HEK293 (cell line): Measurements from ENCODE around the gene KCNK4.

Experiments
- GLIS2 ChIP-seq: fragments of 450-650 bp; formaldehyde crosslinking; IDR thresholded peaks from 2 replicates; pipeline ENCODE4 v1.5.1; 2016; ENCODE audit warnings: missing biosample characterization, missing genetic modification characterization
- MZF1 ChIP-seq: fragments of 450-650 bp; formaldehyde crosslinking; IDR thresholded peaks from 2 replicates; pipeline ENCODE4 v1.5.1; 2017; ENCODE audit warnings: missing biosample characterization, missing genetic modification characterization, borderline replicate concordance
- RBAK ChIP-seq: fragments of 450-650 bp; formaldehyde crosslinking; IDR thresholded peaks from 2 replicates; pipeline ENCODE4 v1.5.1; 2016; ENCODE audit warnings: missing biosample characterization, missing genetic modification characterization
- REPIN1 ChIP-seq: fragments of 450-650 bp; formaldehyde crosslinking; IDR thresholded peaks from 2 replicates; pipeline ENCODE4 v1.5.1; 2017; ENCODE audit warnings: missing biosample characterization, missing genetic modification characterization, low read depth
- YY2 ChIP-seq: fragments of 450-650 bp; formaldehyde crosslinking; IDR thresholded peaks from 2 replicates; pipeline ENCODE4 v1.5.1; 2016; ENCODE audit warnings: missing biosample characterization, missing genetic modification characterization
- ZFHX2 ChIP-seq: fragments of 450-650 bp; formaldehyde crosslinking; conservative IDR thresholded peaks from 2 replicates; pipeline ENCODE4 v1.5.1; 2016; ENCODE audit warnings: missing biosample characterization, missing genetic modification characterization
- ZFP69B ChIP-seq: fragments of 450-650 bp; formaldehyde crosslinking; IDR thresholded peaks from 2 replicates; pipeline ENCODE4 v1.5.1; 2016; ENCODE audit warnings: missing biosample characterization, missing genetic modification characterization
- ZNF174 ChIP-seq: fragments of 450-650 bp; formaldehyde crosslinking; IDR thresholded peaks from 2 replicates; pipeline ENCODE4 v1.5.0; 2017; ENCODE audit warnings: missing biosample characterization, mild to moderate bottlenecking, missing genetic modification characterization
- ZNF175 ChIP-seq: fragments of 450-650 bp; formaldehyde crosslinking; IDR thresholded peaks from 2 replicates; pipeline ENCODE4 v1.5.1; 2016; ENCODE audit warnings: missing biosample characterization, missing genetic modification characterization
- ZNF184 ChIP-seq: fragments of 450-650 bp; IDR thresholded peaks from 2 replicates; pipeline ENCODE4 v1.5.1; 2018; ENCODE audit warnings: missing biosample characterization, mild to moderate bottlenecking, missing genetic modification characterization
- ZNF2 ChIP-seq: fragments of 450-650 bp; formaldehyde crosslinking; IDR thresholded peaks from 2 replicates; pipeline ENCODE4 v1.5.1; 2016; ENCODE audit warnings: missing biosample characterization, missing genetic modification characterization
- ZNF302 ChIP-seq: fragments of 450-650 bp; formaldehyde crosslinking; IDR thresholded peaks from 2 replicates; pipeline ENCODE4 v1.5.1; 2016; ENCODE audit warnings: missing biosample characterization, missing genetic modification characterization, low read depth
- ZNF350 ChIP-seq: fragments of 450-650 bp; formaldehyde crosslinking; IDR thresholded peaks from 2 replicates; pipeline ENCODE4 v1.5.0; 2017; ENCODE audit warnings: missing biosample characterization, mild to moderate bottlenecking, missing genetic modification characterization
- ZNF366 ChIP-seq: fragments of 450-650 bp; formaldehyde crosslinking; conservative IDR thresholded peaks from 2 replicates; pipeline ENCODE4 v1.5.1; 2016; ENCODE audit warnings: missing biosample characterization, missing genetic modification characterization
- ZNF426 ChIP-seq: fragments of 450-650 bp; formaldehyde crosslinking; IDR thresholded peaks from 2 replicates; pipeline ENCODE4 v1.5.1; 2017; ENCODE audit warnings: missing biosample characterization, missing genetic modification characterization, mild to moderate bottlenecking, inconsistent platforms, moderate library complexity
- ZNF548 ChIP-seq: fragments of 450-650 bp; formaldehyde crosslinking; IDR thresholded peaks from 2 replicates; pipeline ENCODE4 v1.5.1; 2016; ENCODE audit warnings: missing biosample characterization, missing genetic modification characterization
- ZNF626 ChIP-seq: fragments of 450-650 bp; sonication (Bioruptor Pico); formaldehyde crosslinking; IDR thresholded peaks from 2 replicates; pipeline ENCODE4 v1.5.1; 2018; ENCODE audit warnings: missing biosample characterization, missing genetic modification characterization, inconsistent platforms
- ZNF707 ChIP-seq: fragments of 450-650 bp; formaldehyde crosslinking; IDR thresholded peaks from 2 replicates; pipeline ENCODE4 v1.5.1; 2016; ENCODE audit warnings: missing biosample characterization, missing genetic modification characterization
- ZNF785 ChIP-seq: fragments of 450-650 bp; formaldehyde crosslinking; IDR thresholded peaks from 2 replicates; pipeline ENCODE4 v1.5.1; 2016; ENCODE audit warnings: missing biosample characterization, missing genetic modification characterization
- TF ChIP-seq, protein P1 (sequence below): fragments of 450-650 bp; formaldehyde crosslinking; IDR thresholded peaks from 2 replicates; pipeline ENCODE4 v1.5.1; 2016; ENCODE audit warnings: missing biosample characterization, missing genetic modification characterization, low read depth
- TF ChIP-seq, protein P2 (sequence below): fragments of 450-650 bp; formaldehyde crosslinking; IDR thresholded peaks from 2 replicates; pipeline ENCODE4 v1.5.1; 2016; ENCODE audit warnings: missing biosample characterization, missing genetic modification characterization
- TF ChIP-seq, protein P3 (sequence below): fragments of 450-650 bp; formaldehyde crosslinking; IDR thresholded peaks from 2 replicates; pipeline ENCODE4 v1.5.1; 2016; ENCODE audit warnings: missing biosample characterization, missing genetic modification characterization, low read depth
- TF ChIP-seq, protein P4 (sequence below): fragments of 450-650 bp; formaldehyde crosslinking; IDR thresholded peaks from 2 replicates; pipeline ENCODE4 v1.5.0; 2017; ENCODE audit warnings: missing biosample characterization, missing genetic modification characterization, borderline replicate concordance
- TF ChIP-seq, protein P5 (sequence below): fragments of 450-650 bp; formaldehyde crosslinking; IDR thresholded peaks from 2 replicates; pipeline ENCODE4 v1.5.1; 2017; ENCODE audit warnings: missing biosample characterization, mild to moderate bottlenecking, missing genetic modification characterization, moderate library complexity
- TF ChIP-seq, protein P6 (sequence below): fragments of 450-650 bp; IDR thresholded peaks from 2 replicates; pipeline ENCODE4 v1.5.1; 2018; ENCODE audit warnings: missing biosample characterization, missing genetic modification characterization
- TF ChIP-seq, protein P7 (sequence below): fragments of 450-650 bp; formaldehyde crosslinking; IDR thresholded peaks from 2 replicates; pipeline ENCODE4 v1.5.1; 2016; ENCODE audit warnings: missing biosample characterization, missing genetic modification characterization
- TF ChIP-seq, protein P8 (sequence below): fragments of 450-650 bp; formaldehyde crosslinking; IDR thresholded peaks from 2 replicates; pipeline ENCODE4 v1.5.1; 2016; ENCODE audit warnings: missing biosample characterization, missing genetic modification characterization

The KCNK4 gene

DNA sequence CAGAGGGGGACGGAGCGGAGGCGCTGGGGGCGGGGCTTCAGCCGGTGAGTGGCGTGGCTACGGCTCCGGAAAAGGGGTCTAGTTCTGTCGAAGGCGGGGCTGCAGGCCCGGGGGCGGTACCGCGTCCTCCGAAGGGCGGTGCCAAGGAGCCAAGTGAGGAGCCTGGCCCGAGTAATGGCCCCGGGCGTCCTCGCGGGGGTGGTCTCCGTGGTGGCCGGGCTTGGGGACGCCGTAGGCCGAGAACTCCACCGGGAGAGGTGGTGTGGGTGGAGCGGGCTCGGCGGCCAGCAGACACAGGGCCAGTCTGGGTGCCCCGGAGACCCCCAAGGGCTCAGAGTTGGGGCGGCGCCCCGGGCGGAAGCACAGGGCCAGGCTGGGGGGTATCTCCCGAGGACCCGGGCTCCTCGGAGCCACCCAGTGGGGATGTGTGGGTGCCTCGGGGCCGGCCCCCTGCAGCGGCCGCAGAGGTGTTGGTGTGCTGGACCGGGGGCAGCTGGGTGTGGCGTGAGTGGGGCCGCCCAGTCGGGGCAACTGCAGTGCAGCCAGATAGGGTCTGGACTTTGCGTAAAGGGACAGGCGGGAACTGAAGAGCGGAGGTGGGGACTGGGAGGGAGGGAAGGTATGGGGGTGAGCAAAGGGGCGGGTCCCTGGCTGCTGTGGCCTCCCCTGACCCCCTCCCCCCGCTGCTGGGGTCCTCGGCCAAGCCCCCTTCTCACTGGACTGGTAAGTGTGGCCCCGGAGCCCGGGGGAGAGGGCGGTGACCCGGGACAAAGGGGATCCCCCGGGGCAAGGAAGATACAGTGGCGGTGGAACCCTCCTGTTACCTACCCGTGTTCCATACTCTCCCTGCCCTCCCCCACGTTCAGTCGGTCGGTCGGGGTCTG is 49.4 kb upstream of the KCNK4 start (continued):
- TF ChIP-seq, protein P1, sequence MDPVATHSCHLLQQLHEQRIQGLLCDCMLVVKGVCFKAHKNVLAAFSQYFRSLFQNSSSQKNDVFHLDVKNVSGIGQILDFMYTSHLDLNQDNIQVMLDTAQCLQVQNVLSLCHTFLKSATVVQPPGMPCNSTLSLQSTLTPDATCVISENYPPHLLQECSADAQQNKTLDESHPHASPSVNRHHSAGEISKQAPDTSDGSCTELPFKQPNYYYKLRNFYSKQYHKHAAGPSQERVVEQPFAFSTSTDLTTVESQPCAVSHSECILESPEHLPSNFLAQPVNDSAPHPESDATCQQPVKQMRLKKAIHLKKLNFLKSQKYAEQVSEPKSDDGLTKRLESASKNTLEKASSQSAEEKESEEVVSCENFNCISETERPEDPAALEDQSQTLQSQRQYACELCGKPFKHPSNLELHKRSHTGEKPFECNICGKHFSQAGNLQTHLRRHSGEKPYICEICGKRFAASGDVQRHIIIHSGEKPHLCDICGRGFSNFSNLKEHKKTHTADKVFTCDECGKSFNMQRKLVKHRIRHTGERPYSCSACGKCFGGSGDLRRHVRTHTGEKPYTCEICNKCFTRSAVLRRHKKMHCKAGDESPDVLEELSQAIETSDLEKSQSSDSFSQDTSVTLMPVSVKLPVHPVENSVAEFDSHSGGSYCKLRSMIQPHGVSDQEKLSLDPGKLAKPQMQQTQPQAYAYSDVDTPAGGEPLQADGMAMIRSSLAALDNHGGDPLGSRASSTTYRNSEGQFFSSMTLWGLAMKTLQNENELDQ (tag by site-specific recombination): no peak
- TF ChIP-seq YY2 (tag by site-specific recombination): no peak
- TF ChIP-seq, protein P2, sequence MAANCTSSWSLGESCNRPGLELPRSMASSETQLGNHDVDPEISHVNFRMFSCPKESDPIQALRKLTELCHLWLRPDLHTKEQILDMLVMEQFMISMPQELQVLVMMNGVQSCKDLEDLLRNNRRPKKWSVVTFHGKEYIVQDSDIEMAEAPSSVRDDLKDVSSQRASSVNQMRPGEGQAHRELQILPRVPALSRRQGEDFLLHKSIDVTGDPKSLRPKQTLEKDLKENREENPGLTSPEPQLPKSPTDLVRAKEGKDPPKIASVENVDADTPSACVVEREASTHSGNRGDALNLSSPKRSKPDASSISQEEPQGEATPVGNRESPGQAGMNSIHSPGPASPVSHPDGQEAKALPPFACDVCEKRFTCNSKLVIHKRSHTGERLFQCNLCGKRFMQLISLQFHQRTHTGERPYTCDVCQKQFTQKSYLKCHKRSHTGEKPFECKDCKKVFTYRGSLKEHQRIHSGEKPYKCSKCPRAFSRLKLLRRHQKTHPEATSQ (tag by site-specific recombination): no peak
- no peak for TF ChIP-seq REPIN1 (tag by site-specific recombination)
- TF ChIP-seq, protein P3, sequence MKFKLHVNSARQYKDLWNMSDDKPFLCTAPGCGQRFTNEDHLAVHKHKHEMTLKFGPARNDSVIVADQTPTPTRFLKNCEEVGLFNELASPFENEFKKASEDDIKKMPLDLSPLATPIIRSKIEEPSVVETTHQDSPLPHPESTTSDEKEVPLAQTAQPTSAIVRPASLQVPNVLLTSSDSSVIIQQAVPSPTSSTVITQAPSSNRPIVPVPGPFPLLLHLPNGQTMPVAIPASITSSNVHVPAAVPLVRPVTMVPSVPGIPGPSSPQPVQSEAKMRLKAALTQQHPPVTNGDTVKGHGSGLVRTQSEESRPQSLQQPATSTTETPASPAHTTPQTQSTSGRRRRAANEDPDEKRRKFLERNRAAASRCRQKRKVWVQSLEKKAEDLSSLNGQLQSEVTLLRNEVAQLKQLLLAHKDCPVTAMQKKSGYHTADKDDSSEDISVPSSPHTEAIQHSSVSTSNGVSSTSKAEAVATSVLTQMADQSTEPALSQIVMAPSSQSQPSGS (tag by site-specific recombination): no peak
- no peak for TF ChIP-seq ZNF174 (tag by site-specific recombination)
- TF ChIP-seq ZNF366: peak; percentile 52; the same call in 1 of the 2 replicates
- no peak for TF ChIP-seq ZNF785
- TF ChIP-seq, protein P4, sequence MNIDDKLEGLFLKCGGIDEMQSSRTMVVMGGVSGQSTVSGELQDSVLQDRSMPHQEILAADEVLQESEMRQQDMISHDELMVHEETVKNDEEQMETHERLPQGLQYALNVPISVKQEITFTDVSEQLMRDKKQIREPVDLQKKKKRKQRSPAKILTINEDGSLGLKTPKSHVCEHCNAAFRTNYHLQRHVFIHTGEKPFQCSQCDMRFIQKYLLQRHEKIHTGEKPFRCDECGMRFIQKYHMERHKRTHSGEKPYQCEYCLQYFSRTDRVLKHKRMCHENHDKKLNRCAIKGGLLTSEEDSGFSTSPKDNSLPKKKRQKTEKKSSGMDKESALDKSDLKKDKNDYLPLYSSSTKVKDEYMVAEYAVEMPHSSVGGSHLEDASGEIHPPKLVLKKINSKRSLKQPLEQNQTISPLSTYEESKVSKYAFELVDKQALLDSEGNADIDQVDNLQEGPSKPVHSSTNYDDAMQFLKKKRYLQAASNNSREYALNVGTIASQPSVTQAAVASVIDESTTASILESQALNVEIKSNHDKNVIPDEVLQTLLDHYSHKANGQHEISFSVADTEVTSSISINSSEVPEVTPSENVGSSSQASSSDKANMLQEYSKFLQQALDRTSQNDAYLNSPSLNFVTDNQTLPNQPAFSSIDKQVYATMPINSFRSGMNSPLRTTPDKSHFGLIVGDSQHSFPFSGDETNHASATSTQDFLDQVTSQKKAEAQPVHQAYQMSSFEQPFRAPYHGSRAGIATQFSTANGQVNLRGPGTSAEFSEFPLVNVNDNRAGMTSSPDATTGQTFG (tag by site-specific recombination): no peak
- no peak for TF ChIP-seq ZNF350 (tag by site-specific recombination)
- TF ChIP-seq, protein P5, sequence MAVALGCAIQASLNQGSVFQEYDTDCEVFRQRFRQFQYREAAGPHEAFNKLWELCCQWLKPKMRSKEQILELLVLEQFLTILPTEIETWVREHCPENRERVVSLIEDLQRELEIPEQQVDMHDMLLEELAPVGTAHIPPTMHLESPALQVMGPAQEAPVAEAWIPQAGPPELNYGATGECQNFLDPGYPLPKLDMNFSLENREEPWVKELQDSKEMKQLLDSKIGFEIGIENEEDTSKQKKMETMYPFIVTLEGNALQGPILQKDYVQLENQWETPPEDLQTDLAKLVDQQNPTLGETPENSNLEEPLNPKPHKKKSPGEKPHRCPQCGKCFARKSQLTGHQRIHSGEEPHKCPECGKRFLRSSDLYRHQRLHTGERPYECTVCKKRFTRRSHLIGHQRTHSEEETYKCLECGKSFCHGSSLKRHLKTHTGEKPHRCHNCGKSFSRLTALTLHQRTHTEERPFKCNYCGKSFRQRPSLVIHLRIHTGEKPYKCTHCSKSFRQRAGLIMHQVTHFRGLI (tag by site-specific recombination): no peak
- no peak for TF ChIP-seq MZF1 (tag by site-specific recombination)
- TF ChIP-seq GLIS2 (tag by site-specific recombination): peak; percentile 99
- TF ChIP-seq ZNF184: no peak
- TF ChIP-seq ZNF175 (tag by site-specific recombination): no peak
- TF ChIP-seq, protein P6, sequence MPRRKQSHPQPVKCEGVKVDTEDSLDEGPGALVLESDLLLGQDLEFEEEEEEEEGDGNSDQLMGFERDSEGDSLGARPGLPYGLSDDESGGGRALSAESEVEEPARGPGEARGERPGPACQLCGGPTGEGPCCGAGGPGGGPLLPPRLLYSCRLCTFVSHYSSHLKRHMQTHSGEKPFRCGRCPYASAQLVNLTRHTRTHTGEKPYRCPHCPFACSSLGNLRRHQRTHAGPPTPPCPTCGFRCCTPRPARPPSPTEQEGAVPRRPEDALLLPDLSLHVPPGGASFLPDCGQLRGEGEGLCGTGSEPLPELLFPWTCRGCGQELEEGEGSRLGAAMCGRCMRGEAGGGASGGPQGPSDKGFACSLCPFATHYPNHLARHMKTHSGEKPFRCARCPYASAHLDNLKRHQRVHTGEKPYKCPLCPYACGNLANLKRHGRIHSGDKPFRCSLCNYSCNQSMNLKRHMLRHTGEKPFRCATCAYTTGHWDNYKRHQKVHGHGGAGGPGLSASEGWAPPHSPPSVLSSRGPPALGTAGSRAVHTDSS (tag by site-specific recombination): no peak
- no peak for TF ChIP-seq ZNF426 (tag by site-specific recombination)
- TF ChIP-seq, protein P7, sequence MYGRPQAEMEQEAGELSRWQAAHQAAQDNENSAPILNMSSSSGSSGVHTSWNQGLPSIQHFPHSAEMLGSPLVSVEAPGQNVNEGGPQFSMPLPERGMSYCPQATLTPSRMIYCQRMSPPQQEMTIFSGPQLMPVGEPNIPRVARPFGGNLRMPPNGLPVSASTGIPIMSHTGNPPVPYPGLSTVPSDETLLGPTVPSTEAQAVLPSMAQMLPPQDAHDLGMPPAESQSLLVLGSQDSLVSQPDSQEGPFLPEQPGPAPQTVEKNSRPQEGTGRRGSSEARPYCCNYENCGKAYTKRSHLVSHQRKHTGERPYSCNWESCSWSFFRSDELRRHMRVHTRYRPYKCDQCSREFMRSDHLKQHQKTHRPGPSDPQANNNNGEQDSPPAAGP: peak; percentile 22; the same call in 1 of the 2 replicates
- TF ChIP-seq ZNF548 (tag by site-specific recombination): no peak
- TF ChIP-seq ZNF707 (tag by site-specific recombination): no peak
- peak; percentile 90 for TF ChIP-seq ZFHX2 (tag by site-specific recombination)
- TF ChIP-seq, protein P8, sequence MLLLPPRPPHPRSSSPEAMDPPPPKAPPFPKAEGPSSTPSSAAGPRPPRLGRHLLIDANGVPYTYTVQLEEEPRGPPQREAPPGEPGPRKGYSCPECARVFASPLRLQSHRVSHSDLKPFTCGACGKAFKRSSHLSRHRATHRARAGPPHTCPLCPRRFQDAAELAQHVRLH (tag by site-specific recombination): no peak
- TF ChIP-seq ZFP69B (tag by site-specific recombination): peak; percentile 17; the same call in 1 of the 2 replicates
- TF ChIP-seq RBAK (tag by site-specific recombination): no peak
- TF ChIP-seq ZNF302: no peak
- no peak for TF ChIP-seq ZNF626 (tag by site-specific recombination)
- no peak for TF ChIP-seq ZNF2
